Subcutaneous preadipocyte (primary cell): Measurements from ENCODE around the gene NPC1. TPM values are rescaled to one million over a fixed set of nuclear protein-coding genes. Genes with fewer than 3 reads are reported as not detected.

Experiments used
- small RNA-seq: library from RNA; depleted of rRNA; stranded (forward); fragments of <200 nt; gene quantifications from one replicate; pipeline ENCODE3, GENCODE V24; 2012
- total RNA-seq: library from RNA; depleted of rRNA; stranded (reverse); fragments of >200 nt; gene quantifications from 2 replicates; pipeline ENCODE4 v1.2.3, GENCODE V29; 2012

The NPC1 gene
- total RNA-seq: 78.0 and 83.8 TPM in 2 replicates

DNA sequence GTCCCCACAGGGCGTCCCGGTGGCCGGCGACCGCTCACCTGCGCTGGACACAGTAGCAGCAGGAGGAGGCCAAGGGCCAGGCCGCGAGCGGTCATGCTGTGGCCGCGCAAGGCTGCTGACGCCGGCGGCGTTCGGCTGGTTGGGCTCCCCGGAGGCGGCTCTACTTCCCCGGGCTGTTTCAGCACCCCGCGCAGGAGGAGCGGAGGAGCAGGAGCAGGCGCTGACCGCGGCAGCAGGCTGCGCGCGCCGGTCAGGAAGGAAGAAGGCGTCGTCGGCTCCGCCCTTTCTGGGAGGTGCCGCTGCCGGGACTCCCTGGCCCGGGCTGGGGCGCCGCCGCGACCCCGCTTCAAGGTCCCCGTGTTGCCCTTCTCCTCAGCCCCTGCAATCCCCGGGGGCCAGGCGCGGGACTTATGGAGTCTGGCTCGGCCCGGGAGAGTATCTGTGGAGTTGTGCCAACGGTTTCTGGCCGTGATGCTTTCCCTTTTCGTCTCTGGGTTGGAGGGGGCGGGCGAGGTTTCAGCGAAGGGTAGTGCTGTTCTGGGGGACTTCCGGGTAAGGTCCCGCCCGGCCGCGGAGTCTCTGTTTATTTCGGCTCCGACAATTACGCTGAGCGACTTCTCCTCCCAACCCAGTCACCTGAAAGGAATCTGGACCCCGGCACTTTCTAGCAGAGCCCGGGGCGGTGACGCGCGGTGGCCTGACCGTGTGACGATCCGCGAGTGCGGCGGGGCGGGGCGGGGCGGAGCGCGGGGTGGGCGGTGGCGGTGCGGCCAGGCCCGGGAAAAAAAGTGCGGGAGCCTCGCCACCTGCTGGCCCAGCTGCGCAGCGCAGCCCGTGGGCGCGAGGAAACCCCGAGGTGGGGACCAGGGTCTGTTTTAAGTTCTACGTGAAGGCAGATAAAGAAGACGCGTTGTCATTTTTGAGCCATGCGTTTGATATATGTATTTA is at the start of gene NPC1:
NPC1 (minus strand) TSS at position 258 of the 948 bp plus-strand sequence; CDS start at position 95, 163 bp downstream.

GRCh38 chr18:23503038-23503962 is 83.0 kb downstream of the NPC1 start, which contains the start of gene RMC1:
Gene RMC1, plus strand, starts transcription at chr18:23503511. Its CDS starts 108 bp downstream, at chr18:23503619.

Small RNA genes within 50 kb of the gene (small RNA-seq; reads per million reads assigned to genes)
- gene AC026634.1: not detected
- not detected for gene RF00019

Other genes starting within 250 kb of the NPC1 start
- 58.8 and 59.6 TPM in 2 replicates for gene RIOK3, start 133.2 kb downstream of the NPC1 start, total RNA-seq
- gene RMC1, start 83.0 kb downstream of the NPC1 start, total RNA-seq: 18.4 and 23.7 TPM in 2 replicates
- 6.6 and 14.7 TPM in 2 replicates for gene ANKRD29, start 76.4 kb upstream of the NPC1 start, total RNA-seq
- gene LAMA3, start 102.9 kb upstream of the NPC1 start, total RNA-seq: 3.9 and 6.6 TPM in 2 replicates